ENCODE results near the gene P4HTM.

P4HTM gene

GRCh38 chr3:49009396-49009795, 19.4 kb downstream of the P4HTM start:
- DNase-seq, result no peak

DNA sequence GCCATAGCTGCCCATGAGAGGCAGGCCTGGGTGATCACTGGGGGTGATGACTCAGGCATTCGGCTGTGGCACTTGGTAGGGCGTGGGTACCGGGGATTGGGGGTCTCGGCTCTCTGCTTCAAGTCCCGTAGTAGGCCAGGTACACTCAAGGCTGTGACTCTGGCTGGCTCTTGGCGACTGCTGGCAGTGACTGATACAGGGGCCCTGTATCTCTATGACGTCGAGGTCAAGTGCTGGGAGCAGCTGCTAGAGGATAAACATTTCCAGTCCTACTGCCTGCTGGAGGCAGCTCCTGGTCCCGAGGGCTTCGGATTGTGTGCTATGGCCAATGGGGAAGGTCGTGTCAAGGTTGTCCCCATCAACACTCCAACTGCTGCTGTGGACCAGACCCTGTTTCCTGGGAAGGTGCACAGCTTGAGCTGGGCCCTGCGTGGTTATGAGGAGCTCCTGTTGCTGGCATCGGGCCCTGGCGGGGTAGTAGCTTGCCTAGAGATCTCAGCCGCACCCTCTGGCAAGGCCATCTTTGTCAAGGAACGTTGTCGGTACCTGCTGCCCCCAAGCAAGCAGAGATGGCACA, 22.5 kb downstream of the P4HTM start:
- no peak for DNase-seq

GRCh38 chr3:49013113-49013737, 23.2 kb downstream of the P4HTM start:
- DNase-seq, result no peak

DNA sequence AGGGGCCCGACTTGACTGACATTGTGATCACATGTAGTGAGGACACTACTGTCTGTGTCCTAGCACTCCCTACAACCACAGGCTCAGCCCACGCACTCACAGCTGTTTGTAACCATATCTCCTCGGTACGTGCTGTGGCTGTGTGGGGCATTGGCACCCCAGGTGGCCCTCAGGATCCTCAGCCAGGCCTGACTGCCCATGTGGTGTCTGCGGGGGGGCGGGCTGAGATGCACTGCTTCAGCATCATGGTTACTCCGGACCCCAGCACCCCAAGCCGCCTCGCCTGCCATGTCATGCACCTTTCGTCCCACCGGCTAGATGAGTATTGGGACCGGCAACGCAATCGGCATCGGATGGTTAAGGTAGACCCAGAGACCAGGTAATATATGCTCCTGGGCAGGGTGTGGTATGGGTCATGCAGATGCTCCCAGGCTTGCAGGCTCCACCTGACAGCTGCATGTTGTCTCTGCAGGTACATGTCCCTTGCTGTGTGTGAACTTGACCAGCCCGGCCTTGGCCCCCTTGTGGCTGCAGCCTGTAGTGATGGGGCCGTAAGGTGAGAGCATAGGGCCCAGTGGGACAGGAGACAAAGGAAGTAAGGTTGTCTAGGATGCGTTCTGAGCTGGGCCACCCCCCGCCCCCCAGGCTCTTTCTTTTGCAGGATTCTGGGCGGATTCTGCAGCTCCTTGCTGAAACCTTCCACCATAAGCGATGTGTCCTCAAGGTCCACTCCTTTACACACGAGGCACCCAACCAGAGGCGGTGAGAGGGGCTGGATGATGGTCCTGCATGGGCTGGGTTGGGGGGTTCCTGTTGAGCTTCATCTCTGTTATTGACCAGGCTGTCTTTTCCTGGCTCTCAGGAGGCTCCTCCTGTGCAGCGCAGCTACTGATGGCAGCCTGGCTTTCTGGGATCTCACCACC, 24.0 kb downstream of the P4HTM start:
- DNase-seq, result peak; percentile 57 to 63

DNA sequence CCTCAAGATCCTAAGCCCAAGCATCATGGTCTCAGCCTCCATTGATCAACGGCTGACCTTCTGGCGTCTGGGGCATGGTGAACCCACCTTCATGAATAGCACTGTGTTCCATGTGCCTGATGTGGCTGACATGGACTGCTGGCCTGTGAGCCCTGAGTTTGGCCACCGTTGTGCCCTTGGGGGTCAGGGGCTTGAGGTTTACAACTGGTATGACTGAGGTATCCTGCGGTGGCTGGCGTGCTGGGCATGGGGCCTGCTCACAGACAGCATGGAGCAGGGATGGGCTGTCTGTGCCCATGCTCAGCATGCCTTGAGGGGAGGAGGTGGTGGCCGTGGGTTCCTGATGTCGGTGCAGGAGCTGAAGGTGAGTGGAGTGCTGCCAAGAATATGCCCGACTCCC, 25.0 kb downstream of the P4HTM start:
- DNase-seq, result no peak

GRCh38 chr3:49015765-49016164, 25.7 kb downstream of the P4HTM start:
- DNase-seq, result no peak

DNA sequence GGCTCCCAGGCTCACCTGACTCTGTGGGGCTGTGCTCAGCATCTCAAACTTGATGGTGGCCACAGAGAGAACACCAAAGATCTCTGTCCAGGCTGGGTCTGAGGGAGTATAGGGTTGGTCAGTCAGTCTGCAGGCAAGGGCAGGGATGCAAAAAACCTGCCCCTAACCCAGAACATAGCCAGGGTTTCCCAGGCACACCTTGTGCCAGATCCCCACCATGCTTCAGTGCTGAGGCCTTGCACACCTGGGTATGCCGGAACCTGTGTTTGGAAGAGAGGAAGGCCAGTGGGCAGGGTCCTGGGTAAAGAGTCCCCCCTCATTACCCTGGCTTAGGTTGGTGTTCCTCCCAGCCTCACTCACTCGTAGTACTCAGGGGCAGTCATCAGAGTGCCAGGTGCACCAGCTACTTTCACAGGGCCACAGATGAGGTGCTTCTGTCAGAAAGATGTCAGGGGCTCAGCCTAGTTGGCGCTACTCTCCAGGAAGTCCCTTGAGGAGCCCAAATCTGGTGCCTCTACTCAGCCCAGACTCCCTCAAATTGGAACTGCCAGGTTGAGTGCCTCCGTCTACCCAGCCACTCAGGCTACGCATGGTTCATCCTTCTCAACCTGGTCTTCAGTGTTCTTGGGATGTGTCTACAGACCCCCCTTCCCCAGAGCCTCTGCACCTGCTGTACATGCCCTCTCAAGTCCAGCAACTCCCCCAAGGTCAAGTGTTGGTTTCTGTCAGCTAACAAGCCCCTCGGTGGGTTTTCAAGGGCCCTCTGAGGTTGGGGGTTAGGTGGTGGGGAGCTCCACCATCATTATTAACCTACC, 26.6 kb downstream of the P4HTM start:
- DNase-seq, result no peak

DNA sequence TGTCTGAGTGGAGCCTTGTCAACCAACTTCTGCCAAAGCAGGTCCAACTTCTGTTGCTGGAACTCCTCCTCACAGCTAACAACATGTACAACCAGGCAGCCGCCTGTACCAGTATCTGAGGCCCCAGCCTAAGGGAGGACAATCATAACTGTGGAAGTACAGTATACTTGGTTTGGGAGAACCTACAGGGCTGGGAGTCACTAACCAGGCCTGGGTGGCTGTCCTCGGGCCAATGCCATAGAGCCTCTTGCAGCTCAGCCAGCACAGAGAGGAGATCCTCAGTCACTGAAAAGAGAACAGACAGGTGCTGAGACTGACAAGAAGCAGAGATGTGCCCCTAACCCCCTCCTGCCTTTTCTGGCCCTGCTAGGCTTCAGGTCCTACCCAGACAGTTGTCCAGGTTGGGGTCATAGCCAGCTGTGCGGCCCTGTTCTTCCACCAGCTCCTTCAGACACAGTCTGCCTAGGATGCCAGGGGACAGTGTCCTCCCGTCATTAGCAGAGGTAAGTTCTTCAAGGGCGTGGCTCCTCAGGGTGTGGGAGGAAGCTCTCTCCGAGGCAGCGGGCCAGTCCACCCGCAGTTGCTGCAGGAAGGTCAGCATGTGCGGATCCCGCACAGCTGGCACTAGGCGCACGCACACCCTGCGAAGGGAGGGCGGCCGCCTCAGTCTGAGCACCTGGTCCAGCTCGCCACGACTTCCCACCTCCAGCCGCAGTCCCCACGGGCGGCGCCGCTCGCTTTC, 27.4 kb downstream of the P4HTM start:
- peak in 1 of 2 experiments; percentile 33 for DNase-seq

DNA sequence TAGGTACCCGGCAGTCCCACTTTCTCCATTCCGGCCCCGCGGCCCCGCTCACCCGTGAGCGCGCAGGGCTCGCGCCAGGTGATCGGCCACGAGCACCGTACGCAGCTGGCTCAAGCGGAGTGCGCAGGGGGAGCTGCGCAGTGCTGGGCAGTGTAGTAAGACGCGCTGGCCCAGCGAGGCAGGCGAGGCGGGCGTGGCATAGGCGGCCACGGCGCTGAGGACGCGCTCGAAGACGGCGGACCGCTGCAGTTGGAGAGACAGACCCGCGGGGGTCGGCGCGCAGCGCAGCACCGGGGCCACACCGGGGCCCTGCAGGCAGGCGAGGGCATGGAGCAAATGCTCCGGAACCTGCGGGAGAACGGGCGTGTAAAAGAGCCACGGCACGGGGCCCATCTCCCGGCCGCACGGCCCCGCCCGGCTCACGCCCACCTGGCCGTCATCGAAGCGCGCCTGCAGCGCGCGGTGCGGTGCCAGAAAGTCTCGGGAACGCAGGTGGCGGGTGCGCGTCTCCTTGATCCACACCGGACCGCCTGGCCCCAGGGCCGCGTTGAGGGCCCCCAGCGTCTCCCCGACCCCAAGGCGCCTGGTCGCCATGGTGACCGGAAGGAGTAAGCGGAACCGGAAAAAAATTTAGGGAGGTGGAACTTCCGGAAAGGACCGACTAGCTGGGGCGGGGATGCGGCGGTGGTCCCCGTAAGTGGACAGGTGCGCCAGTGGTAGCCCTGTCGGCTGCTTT, 28.1 kb downstream of the P4HTM start, which contains the start of gene DALRD3:
Gene DALRD3, minus strand, starts transcription at position 610 of the 736 bp plus-strand sequence. Its CDS starts 16 bp downstream, at position 594.
- peak; percentile 62 to 72 for DNase-seq

- no peak for DNase-seq
These were observed 28.6 kb downstream of the P4HTM start for GRCh38 chr3:49018707-49019006.

DNA sequence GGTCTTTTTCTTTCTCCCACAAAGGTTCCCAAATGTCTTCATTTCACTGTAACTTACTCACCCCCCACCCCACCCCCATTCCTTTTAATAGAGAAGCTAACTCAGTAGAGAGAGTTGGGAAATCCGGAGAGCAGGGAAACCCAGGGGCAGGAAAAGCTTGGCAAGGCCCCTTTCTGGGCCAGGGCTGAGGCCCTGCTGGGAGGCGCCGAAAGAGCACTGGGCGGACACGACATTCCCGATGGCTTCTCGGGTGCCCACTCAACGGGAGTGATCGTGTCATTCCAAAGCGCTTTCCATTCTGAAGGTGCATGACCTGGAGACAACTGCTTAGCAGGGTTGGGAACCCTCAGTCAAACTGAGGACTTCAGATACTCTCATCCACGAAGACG, 29.9 kb downstream of the P4HTM start:
- DNase-seq, result no peak

GRCh38 chr3:49020330-49021212, 30.5 kb downstream of the P4HTM start:
- DNase-seq, result peak in 1 of 2 experiments; percentile 48

- DNase-seq, result peak; percentile 99 to 100
These were observed 31.3 kb downstream of the P4HTM start for GRCh38 chr3:49021213-49021812.

DNA sequence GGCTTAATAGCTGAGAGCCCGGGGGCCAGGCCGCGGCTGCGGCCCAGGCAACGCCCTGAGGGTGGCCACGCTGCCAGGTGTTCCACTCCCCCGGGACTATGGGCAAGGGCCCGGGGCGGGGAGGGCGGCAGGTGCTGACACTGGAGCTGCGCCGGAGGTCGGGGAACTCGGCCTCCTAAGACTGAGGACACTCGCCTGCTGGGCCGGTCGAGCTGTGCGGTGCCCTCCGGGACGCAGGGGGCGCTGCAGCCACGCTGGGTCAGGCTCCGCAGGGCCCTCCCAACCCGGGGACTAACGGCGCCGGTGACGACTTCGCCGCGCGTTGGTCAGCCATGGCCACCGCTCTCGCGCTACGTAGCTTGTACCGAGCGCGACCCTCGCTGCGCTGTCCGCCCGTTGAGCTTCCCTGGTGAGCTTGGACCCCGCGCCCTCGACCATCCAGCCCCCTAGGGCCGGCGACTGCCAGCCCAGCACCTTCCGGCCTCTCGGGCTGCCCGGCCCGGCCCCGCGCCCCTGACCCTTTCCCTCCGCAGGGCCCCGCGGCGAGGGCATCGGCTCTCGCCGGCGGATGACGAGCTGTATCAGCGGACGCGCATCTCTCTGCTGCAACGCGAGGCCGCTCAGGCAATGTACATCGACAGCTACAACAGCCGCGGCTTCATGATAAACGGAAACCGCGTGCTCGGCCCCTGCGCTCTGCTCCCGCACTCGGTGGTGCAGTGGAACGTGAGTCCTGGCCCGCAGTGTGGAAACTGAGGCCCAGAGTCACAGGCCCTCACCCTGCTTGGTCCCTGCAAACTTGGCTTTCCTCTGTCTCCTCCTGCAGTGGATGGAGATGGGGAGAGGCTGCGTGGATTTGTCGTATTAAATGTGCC, 32.0 kb downstream of the P4HTM start, which contains the start of gene NDUFAF3:
Gene NDUFAF3, plus strand, starts transcription at position 309 of the 875 bp plus-strand sequence. Its CDS starts 24 bp downstream, at position 333.
- DNase-seq, result peak; percentile 93 to 95

DNA sequence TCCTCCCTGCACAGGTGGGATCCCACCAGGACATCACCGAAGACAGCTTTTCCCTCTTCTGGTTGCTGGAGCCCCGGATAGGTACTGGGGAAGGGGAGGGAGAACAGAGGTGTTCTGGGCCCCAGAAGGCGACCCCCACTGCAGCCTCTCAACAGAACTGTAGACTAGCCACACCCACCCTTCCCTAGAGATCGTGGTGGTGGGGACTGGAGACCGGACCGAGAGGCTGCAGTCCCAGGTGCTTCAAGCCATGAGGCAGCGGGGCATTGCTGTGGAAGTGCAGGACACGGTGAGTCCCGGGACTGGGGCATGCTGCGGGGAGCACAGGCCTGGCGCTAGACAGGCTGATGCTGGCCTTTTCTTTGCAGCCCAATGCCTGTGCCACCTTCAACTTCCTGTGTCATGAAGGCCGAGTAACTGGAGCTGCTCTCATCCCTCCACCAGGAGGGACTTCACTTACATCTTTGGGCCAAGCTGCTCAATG, 32.7 kb downstream of the P4HTM start:
- DNase-seq, result peak in 1 of 2 experiments; percentile 41

- no peak for DNase-seq
These were observed 33.7 kb downstream of the P4HTM start for GRCh38 chr3:49023775-49024174.

GRCh38 chr3:49024449-49024848, 34.4 kb downstream of the P4HTM start:
- DNase-seq, result no peak

DNA sequence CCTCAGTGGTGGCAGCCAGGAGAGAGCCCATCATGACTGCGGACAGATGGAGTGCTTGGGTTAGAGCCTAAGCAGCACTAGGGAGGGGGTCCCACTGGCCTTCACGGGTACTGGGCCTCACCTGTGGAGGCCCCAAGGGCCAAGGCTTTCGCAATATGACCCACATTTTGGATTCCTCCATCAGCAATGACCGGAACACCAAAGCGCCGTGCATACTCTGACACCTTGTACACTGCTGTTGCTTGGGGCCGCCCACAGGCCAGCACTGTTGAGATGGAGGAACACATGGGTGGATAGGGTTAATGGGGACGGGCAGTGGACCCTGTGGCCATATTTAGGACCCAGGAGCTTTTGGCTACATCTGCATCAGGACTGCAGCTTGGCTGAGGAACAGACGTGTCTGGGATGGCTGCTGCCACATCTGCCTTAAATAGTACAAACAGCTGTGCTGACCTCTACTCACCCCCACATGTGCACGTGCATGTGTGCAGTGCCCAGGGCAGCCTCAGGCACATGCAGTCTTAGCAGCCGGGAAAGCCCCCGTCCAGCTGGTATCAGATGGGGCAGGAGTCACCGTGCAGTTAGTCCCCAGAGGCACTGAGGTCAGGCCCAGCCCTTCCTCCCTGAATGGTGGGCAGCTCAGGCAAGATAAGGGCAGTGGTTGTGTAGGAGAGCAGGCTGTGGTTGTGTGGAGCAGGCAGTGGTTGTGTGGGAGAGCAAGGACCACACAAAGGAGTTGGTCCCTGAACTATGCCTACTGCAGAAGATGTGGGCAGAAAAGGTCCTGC, 35.2 kb downstream of the P4HTM start:
- DNase-seq, result no peak

All from activated CD4-positive, alpha-beta T cell treated with anti-CD3 and anti-CD28 coated beads, Interleukin-2, amount 50 U/mL, for 48 hours (primary cell).